GM12873 (cell line): ENCODE results near the gene TDRKH.

ENCODE experiments used
- TF ChIP-seq, protein P1 (sequence below): IDR thresholded peaks from 2 replicates; pipeline ENCODE4 v1.5.1; 2012; ENCODE audit warnings: low read depth, mild to moderate bottlenecking, moderate library complexity, low read length, control low read depth; ENCODE audit not compliant: insufficient read depth; ENCODE audit errors: missing control alignments

Gene TDRKH

DNA sequence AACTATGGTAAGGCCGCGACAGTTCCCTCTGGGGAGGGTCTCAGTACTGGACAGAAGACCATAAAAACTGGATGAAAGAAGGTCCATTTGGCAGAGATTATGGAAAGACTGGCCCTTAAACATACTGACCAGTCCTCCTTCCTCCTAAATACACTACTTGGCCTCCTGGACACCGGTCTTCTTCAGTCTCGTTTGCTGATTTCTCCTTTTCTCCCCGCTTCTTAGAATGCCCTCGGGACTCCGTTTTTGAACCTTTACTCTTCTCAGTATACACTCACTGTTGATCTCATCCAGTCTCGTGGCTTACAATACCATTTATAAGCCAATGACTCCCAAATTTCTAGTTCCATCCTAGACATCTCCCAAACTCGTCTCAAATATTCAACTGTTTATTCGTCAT is 26.3 kb downstream of the TDRKH start:
- TF ChIP-seq, protein P1, sequence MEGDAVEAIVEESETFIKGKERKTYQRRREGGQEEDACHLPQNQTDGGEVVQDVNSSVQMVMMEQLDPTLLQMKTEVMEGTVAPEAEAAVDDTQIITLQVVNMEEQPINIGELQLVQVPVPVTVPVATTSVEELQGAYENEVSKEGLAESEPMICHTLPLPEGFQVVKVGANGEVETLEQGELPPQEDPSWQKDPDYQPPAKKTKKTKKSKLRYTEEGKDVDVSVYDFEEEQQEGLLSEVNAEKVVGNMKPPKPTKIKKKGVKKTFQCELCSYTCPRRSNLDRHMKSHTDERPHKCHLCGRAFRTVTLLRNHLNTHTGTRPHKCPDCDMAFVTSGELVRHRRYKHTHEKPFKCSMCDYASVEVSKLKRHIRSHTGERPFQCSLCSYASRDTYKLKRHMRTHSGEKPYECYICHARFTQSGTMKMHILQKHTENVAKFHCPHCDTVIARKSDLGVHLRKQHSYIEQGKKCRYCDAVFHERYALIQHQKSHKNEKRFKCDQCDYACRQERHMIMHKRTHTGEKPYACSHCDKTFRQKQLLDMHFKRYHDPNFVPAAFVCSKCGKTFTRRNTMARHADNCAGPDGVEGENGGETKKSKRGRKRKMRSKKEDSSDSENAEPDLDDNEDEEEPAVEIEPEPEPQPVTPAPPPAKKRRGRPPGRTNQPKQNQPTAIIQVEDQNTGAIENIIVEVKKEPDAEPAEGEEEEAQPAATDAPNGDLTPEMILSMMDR, result no peak

DNA sequence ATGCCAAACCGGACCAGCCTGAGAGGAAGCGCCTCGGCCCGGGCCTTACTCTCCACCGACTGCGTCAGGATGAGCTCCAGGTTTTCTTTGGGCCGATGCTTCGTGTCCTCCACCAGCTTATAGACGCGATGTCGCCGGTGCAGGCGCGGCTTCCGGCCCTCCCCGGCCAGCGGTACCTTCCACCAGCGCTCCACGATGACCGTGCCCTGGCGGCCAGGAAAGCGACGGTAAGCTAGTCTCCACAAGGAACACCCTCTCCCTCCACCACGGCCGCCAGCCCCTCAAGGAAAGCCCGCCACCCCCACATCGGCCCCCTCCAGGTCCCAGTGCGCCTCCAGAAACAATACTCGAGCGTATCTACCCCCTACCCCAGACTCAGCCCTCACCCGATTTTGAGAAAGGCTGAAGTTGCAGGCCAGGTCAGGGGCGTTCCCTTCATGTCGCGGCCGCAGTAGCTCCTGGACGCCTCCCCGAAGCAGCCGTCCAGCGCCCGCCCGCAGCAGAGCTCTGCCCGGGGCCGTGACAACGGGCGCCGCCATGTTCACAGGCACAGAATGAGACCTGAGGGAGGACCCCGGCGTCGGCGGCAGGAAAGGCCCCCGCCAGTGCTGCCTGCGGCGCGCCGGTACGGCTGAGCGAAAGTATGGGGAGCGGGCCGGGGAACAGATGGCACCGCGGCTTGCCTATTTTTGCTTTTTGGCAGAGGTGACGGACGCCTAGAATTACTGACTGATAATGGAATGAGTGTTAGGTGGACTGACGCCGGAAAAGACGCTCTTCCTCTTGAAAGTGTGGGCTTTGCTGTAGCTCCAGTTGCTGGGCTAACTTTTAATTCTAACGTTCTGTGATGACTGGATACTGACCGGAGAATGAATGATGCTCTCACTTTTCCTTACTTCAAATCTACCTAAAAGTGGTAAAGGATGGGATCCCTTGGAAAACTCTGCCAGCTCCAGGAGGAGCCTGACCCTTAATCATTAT is 27.1 kb downstream of the TDRKH start, which contains the start of gene MRPL9:
MRPL9 (minus strand) TSS at position 556 of the 981 bp plus-strand sequence; CDS start at position 539, 17 bp downstream.
- TF ChIP-seq, protein P1, result no peak

DNA sequence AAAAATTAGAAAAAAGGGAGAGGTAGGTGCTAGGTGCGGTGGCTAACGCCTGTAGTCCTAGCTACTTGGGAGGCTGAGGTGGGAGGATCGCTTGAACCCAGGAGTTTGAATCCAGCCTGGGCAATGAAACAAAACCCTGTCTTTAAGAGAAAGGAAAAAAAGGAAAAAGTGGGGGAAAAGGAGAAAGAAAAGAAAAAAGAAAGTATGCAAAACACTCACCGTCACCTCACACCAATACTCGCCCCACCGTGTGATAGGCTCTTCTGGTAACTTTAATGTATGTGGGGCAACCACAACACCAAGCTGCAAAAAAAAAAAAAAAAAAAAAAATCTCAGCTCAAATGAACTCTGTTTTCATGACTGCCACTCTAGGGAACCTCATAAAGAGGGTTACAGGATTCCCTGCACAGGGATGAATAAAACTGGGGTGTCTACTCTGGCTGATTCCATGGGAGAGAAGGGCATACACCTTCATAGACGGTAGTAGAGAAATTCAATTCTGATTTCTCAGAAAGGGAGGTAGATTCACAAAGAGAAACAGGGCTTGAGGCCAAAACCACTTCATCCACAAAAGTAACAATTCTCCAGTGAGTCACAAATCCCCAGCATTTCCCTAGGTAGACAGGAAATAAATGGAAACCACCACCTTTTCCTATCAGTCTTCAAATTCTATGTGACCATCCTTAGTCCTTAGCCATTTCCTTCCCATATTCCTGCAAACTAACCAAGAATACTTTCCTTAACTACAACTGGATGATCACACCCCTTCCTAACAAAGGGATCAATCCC is 29.5 kb downstream of the TDRKH start:
- TF ChIP-seq, protein P1, result no peak

DNA sequence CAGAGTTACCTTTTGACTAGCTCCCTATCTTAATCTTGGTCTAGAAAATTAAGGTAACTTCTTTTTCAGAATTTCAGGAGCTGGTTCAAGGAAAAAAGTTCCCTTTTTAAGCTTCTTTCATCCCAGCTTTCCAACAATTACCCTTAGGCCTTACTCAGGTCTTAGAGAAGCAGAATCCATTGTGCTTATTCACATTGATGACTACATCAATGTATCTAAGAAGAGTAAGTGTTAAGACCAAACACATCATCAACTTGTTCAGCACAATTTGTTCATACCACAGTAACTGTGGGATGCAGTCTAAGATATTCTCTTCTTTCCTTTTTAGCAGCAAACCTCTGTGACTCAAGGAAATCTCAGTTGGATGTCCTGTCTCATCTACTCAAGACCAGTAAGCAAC is 31.1 kb downstream of the TDRKH start:
- TF ChIP-seq, protein P1, result no peak

DNA sequence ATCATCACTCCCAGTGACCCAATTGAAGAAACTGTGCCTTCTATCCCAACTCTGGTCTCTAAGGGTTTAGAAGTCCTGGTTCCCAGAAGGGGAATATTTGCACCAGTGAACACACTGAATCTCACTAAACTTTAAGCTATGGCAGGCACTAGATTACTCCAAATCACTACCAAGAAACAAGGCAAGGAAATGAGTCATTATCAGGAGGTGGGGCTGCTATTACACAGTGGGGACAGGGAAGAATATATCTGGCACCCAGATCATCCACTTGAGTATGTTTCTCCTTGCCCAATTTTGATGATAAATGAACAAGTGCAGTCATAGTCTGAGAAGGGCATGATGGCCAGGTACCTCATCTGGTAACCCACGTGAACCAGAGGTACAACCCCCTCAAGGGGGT is 34.0 kb downstream of the TDRKH start:
- TF ChIP-seq, protein P1, result no peak

DNA sequence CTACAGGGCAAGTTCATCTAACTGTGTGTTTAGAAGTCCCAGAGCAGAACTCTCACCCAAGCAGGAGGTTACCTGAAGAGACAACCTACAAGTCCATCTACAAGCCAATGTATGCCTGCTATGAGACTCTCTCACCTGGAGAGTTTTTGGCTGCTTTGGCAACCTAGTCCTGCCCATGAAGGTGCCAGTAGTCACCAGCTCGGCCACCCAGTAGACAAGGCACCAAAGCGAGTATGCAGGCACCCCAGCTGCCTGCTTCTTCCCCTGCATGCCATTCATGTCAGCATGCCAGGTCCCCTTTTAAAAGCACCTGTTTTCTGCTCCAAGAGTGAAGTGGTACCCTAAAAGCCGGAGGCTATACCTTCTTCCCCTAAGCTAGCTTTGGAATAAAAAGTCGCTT is 48.8 kb downstream of the TDRKH start:
- TF ChIP-seq, protein P1, result no peak
